Measurements from ENCODE around the gene C5orf15.
"Not testable (repeated sequence)": the region's sequence is repeated elsewhere in the genome, so short reads cannot be mapped to it uniquely, and the experiment has no call there.

Gene C5orf15

DNA sequence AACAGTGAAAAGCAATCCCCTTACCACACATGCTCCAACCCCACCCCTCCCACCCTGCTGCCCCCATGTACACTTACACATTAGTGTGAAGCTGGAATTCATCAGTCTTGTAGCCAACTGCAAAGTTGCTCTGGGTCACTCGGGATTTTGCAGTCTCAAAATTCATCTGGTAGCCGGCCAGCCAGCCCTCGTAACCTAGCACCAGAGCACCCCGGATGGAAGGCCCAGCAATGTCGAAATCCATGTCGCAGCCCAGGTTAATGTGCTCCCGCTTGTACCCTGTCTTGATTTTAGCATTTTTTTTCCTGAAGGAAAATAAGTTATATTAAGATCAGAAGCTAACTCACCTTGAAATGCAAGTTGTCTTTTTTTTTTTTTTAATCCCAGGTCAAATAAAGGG lies 12.2 kb upstream of the C5orf15 start:
- H3K4me3 Mint-ChIP-seq, result no peak overlapping the region
- peaks cover 96% of the 10 kb centered on the region for H3K36me3 Mint-ChIP-seq (ENCODE audit: low read depth)
- H3K27ac Mint-ChIP-seq, result peak overlapping the region; percentile 48
- H3K9me3 Mint-ChIP-seq, result no peaks in the 10 kb centered on the region
- H3K27me3 Mint-ChIP-seq, result no peaks in the 10 kb centered on the region
- peaks cover 34% of the 10 kb centered on the region for H3K4me1 Mint-ChIP-seq (ENCODE audit: low read depth)
- no peak for DNase-seq

DNA sequence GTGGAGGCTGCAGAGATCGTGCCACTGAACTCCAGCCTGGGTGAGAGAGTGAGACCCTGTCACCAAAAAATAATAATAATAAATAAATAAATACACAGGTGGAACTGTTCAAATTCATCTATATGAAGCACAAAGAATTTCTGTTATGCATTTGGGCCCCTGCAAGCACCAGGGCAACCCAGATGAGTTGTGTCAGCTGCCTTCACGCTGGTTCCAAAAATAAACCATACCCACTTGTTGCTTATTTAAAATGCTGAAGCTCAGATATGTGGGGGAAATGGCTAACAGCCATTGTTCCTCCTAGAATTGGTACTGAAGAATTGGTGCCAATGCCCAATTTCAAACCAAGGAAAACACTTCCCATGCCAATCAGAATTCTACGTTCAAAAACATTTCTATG lies 10.5 kb upstream of the C5orf15 start:
- DNase-seq, result no peak
- Mint-ChIP-seq H3K36me3 (ENCODE audit: low read depth) (peaks cover 96% of the 10 kb centered on the region), H3K4me3 (no peak overlapping the region), H3K9me3 (no peaks in the 10 kb centered on the region), H3K4me1 (ENCODE audit: low read depth) (peaks cover 36% of the 10 kb centered on the region), H3K27ac (no peak overlapping the region), H3K27me3 (no peaks in the 10 kb centered on the region)

DNA sequence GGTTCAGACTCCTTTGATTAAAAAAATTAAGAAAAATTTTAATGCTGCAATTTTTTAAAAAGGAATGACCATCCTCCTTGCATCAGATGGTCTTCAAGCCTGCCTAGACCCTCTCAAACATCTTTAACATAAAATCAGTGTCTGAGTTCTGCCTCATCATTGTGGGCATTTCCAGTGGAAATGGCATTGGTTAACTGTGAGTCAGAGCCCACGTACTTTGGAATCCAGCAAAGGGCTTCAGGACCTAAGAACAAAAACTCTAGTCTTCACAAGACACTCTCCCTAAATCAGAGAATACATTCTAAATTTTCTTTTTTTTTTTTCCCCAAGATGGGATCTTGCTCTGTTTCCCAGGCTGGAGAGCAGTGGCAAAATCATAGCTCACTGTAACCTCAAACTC lies 9.4 kb upstream of the C5orf15 start:
- peak overlapping the region; percentile 85 for H3K27ac Mint-ChIP-seq
- H3K9me3 Mint-ChIP-seq, result no peaks in the 10 kb centered on the region
- H3K36me3 Mint-ChIP-seq (ENCODE audit: low read depth), result peaks cover 96% of the 10 kb centered on the region
- no peaks in the 10 kb centered on the region for H3K27me3 Mint-ChIP-seq
- peaks cover 35% of the 10 kb centered on the region for H3K4me1 Mint-ChIP-seq (ENCODE audit: low read depth)
- H3K4me3 Mint-ChIP-seq, result no peak overlapping the region
- DNase-seq, result no peak

DNA sequence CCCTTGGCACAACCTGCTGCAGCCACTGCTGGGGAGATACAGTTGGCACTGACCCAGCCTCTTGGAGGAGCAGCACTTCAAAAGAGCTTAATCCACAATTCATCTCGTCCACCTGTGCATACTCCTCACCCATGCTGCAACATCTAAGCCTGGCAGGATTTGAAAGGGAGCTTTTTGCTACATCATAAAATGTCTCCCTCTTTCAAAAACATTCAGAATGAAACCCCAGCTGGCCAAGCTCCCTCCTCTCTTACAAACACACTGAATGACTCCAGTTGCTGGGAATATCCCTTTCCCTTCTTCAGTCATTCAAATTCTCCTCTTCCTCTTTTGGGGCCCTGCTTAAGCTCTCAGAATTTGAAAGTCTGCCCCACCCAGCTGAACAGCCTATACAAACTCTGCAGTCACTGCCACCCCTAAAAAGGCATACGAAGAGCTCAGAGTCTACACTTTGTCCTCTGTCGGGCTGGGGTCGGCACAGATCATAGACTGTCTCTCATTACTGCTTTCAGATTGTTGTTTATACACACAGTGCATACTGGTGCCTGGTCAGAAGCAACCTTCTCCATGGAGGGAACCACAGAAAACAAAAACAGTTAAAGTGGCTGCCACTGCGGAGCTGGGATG lies 8.8 kb upstream of the C5orf15 start:
- H3K4me1 Mint-ChIP-seq (ENCODE audit: low read depth), result peaks cover 35% of the 10 kb centered on the region
- H3K27me3 Mint-ChIP-seq, result no peaks in the 10 kb centered on the region
- H3K27ac Mint-ChIP-seq, result peak overlapping the region; percentile 85
- no peak overlapping the region for H3K4me3 Mint-ChIP-seq
- peaks cover 96% of the 10 kb centered on the region for H3K36me3 Mint-ChIP-seq (ENCODE audit: low read depth)
- no peak for DNase-seq
- H3K9me3 Mint-ChIP-seq, result no peaks in the 10 kb centered on the region

- not testable (repeated sequence) for H3K4me3 Mint-ChIP-seq, H3K9me3 Mint-ChIP-seq, H3K27me3 Mint-ChIP-seq, DNase-seq
- H3K27ac Mint-ChIP-seq, result peak overlapping the region; percentile 85
- H3K36me3 Mint-ChIP-seq (ENCODE audit: low read depth), result peaks cover 95% of the 10 kb centered on the region
- H3K4me1 Mint-ChIP-seq (ENCODE audit: low read depth), result peaks cover 31% of the 10 kb centered on the region
Observed at GRCh38 chr5:133975546-133975945, 7.1 kb upstream of the C5orf15 start.

DNA sequence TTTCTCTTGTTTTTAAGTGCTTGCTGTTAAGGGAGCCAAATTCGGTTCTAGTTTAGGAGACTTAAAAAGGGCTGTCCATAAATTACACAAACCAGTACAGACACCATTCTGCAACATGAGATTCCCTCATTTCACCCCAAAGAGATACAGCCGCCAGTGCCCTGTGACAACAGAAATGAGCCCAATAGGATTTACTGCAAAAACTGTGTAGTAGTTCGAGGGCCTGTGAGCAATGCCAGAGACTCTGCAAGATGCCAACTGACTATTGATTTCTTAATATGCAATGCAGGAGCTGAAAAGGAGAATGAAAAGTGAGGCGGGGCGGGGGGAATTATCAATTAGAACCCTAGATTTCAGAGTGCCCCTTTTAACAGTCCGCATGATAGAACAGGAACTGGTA lies 5.7 kb upstream of the C5orf15 start:
- H3K4me1 Mint-ChIP-seq (ENCODE audit: low read depth), result peaks cover 41% of the 10 kb centered on the region
- DNase-seq, result no peak
- no peaks in the 10 kb centered on the region for H3K9me3 Mint-ChIP-seq
- H3K4me3 Mint-ChIP-seq, result no peak overlapping the region
- H3K27me3 Mint-ChIP-seq, result no peaks in the 10 kb centered on the region
- H3K36me3 Mint-ChIP-seq (ENCODE audit: low read depth), result peaks cover 94% of the 10 kb centered on the region
- peak overlapping the region; percentile 39 for H3K27ac Mint-ChIP-seq

DNA sequence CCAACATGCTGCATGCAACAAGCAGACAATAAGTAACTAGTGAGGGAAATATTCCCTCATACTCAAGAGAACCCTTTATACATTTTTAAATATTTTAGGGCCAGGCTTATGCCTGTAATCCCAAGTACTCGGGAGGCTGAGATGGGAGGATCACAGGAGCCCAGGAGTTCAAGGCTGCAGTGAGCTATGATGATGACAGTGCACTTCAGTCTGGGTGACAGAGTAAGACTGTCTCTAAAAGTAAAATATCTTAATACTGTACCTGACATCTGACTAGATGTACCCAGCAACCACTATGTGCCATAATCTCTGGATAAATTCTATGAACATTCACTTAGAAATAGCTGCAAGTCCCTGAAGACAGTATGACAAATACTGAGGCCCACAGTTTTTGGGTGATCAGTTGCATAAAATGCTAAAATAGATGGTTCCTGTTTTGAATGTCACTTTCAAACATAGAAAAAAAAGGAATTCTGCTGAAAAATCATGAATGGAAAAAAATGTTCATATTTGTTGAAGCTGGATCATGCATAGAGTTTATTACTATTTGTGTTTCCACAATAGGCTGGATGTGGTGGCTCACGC lies 2.0 kb upstream of the C5orf15 start:
- no peak overlapping the region for H3K4me3 Mint-ChIP-seq
- H3K4me1 Mint-ChIP-seq (ENCODE audit: low read depth), result peaks cover 46% of the 10 kb centered on the region
- no peaks in the 10 kb centered on the region for H3K9me3 Mint-ChIP-seq
- DNase-seq, result no peak
- H3K27me3 Mint-ChIP-seq, result no peaks in the 10 kb centered on the region
- peaks cover 75% of the 10 kb centered on the region for H3K36me3 Mint-ChIP-seq (ENCODE audit: low read depth)
- H3K27ac Mint-ChIP-seq, result peak overlapping the region; percentile 97

DNA sequence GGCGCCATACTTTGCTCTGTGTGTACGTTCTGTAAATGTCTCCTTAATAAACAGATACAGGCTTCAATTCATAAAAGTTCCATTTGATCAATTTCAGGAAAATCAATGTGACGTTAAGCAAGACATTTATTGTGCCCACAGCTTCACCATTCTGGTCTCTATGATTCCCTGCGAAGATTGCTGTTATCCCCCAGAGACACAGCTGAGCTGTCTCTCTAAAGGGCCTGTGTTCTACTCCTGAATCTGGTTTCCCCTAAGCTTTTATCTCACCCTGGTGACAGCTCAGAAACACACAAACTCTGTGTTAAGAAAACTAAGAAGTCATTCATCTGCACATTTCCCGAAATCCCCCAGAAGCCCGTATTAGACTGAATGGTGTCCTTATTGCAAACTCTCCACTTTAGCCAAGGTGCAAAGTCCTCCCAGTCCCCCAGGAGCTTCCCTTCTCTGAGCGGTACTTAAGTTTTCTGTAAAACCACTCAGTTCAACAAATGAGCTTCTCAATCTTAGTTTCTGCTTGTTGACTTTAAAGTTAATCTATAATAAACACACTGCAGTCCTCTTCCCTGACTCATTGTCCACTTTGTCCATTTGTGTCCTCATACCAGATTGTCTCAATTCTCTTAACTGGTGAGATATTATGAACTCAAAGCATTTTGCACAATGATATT lies 1.4 kb upstream of the C5orf15 start:
- H3K4me3 Mint-ChIP-seq, result peak overlapping the region; percentile 99
- H3K27ac Mint-ChIP-seq, result peak overlapping the region; percentile 97
- H3K36me3 Mint-ChIP-seq (ENCODE audit: low read depth), result peaks cover 74% of the 10 kb centered on the region
- DNase-seq, result no peak
- no peaks in the 10 kb centered on the region for H3K9me3 Mint-ChIP-seq
- peaks cover 51% of the 10 kb centered on the region for H3K4me1 Mint-ChIP-seq (ENCODE audit: low read depth)
- H3K27me3 Mint-ChIP-seq, result no peaks in the 10 kb centered on the region

DNA sequence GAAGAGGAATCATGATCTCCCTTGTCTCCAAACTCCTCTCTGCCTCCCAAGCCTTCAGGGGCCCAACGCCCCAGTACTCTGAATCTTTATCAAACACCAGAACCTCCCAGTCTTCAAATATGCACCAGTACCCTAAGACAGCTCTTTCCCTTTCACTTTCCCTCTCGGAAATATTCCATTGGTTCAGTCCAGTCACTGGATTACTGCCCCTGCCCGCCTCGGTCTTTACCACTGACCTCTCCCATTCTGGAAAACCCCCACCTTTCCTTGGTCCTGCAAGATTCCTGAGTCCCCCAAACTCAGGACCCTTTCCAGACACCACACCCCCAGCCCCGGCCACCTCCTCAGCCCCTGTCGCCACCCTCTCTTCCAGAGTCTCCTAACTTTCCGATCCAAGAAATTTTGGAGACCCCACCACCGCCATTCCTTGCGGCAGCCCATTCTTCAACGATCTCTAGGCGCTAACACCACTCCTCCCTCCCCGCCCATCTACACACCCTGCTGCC lies 674 bp downstream of the C5orf15 start:
- Mint-ChIP-seq H3K4me1 (ENCODE audit: low read depth) (peaks cover 69% of the 10 kb centered on the region), H3K36me3 (ENCODE audit: low read depth) (peaks cover 72% of the 10 kb centered on the region), H3K27ac (peak overlapping the region; percentile 97), H3K9me3 (no peaks in the 10 kb centered on the region), H3K4me3 (peak overlapping the region; percentile 99), H3K27me3 (no peaks in the 10 kb centered on the region)
- DNase-seq, result no peak

- H3K4me3 Mint-ChIP-seq, result peak overlapping the region; percentile 99
- peaks cover 74% of the 10 kb centered on the region for H3K4me1 Mint-ChIP-seq (ENCODE audit: low read depth)
- no peaks in the 10 kb centered on the region for H3K9me3 Mint-ChIP-seq
- DNase-seq, result no peak
- peaks cover 66% of the 10 kb centered on the region for H3K36me3 Mint-ChIP-seq (ENCODE audit: low read depth)
- peak overlapping the region; percentile 97 for H3K27ac Mint-ChIP-seq
- H3K27me3 Mint-ChIP-seq, result no peaks in the 10 kb centered on the region
Observed at GRCh38 chr5:133967124-133967523, 1.3 kb downstream of the C5orf15 start.

- H3K4me1 Mint-ChIP-seq (ENCODE audit: low read depth), result peaks cover 76% of the 10 kb centered on the region
- H3K27ac Mint-ChIP-seq, result no peak overlapping the region
- H3K9me3 Mint-ChIP-seq, result no peaks in the 10 kb centered on the region
- no peak for DNase-seq
- no peak overlapping the region for H3K4me3 Mint-ChIP-seq
- peaks cover 55% of the 10 kb centered on the region for H3K36me3 Mint-ChIP-seq (ENCODE audit: low read depth)
- H3K27me3 Mint-ChIP-seq, result no peaks in the 10 kb centered on the region
Observed at GRCh38 chr5:133966090-133966489, 2.3 kb downstream of the C5orf15 start.

- Mint-ChIP-seq H3K4me1 (ENCODE audit: low read depth) (peaks cover 75% of the 10 kb centered on the region), H3K27ac (peak overlapping the region; percentile 78), H3K4me3 (peak overlapping the region; percentile 5)
Observed at GRCh38 chr5:133963493-133964128, 4.8 kb downstream of the C5orf15 start.

DNA sequence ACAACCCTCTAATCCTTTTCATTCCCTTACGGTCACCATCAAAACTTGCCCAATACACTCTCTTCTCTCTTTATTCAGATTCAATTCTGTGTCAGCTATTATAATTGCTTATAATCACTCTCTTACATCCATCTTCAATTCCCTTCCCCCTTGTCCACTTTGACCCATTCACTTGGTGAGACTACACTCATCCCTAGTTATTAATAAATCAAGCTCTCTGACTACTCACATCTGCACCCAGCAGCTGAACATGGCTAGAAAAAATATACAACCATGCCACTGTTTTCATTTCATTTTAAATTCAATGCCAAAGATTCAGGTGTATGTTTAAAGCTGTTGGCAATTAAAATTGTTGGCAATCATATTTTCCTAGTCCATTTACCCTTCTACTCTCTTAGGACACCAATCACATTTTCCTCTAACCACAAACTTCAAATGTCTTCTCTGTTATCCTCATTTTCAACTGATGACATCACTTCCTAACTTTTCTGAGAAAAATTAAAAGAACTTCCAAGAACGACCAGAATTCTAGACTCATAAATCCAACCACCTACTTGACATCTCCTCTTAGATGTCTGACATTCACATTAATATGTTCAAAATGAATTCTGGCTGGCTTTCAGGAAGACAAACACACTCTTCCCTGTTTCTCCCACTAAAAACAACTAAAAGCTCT lies 5.5 kb downstream of the C5orf15 start:
- Mint-ChIP-seq H3K27ac (peak overlapping the region; percentile 78), H3K9me3 (no peaks in the 10 kb centered on the region), H3K4me3 (peak overlapping the region; percentile 5), H3K36me3 (ENCODE audit: low read depth) (peaks cover 53% of the 10 kb centered on the region), H3K4me1 (ENCODE audit: low read depth) (peaks cover 70% of the 10 kb centered on the region), H3K27me3 (no peaks in the 10 kb centered on the region)
- DNase-seq, result no peak

More at GRCh38 chr5:133963493-133964128, 4.8 kb downstream of the C5orf15 start:
- DNase-seq, result no peak
- no peaks in the 10 kb centered on the region for H3K27me3 Mint-ChIP-seq
- peaks cover 54% of the 10 kb centered on the region for H3K36me3 Mint-ChIP-seq (ENCODE audit: low read depth)
- H3K9me3 Mint-ChIP-seq, result no peaks in the 10 kb centered on the region

DNA sequence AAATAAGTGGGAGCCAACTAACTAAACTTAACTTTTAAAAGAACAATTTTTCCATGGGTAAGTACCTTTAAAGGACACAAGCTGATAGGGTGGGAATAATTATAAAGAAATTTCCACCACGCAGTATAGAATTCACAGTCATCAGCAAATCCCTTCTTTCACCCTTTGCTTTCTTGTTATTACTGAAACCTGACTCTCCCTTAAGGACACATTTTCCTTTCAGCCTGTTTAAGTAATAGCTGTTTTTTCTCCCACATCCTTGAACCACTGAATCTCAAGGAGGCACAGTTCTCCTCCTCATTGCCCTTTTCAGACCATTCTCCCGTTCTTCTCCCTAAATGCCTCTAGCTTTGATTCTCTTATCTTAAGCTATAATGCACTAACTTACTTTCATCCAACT lies 6.3 kb downstream of the C5orf15 start:
- Mint-ChIP-seq H3K27ac (peak overlapping the region; percentile 78), H3K4me1 (ENCODE audit: low read depth) (peaks cover 70% of the 10 kb centered on the region), H3K9me3 (no peaks in the 10 kb centered on the region), H3K4me3 (no peak overlapping the region), H3K27me3 (no peaks in the 10 kb centered on the region), H3K36me3 (ENCODE audit: low read depth) (peaks cover 56% of the 10 kb centered on the region)
- DNase-seq, result no peak

Data from activated T-cell treated with anti-CD3 and anti-CD28 coated beads, Interleukin-2, amount 50 U/mL, for 24 hours (primary cell).